SH-SY5Y (cell line): ENCODE results near the gene ANKRD12.

Source experiments
- GATA2 ChIP-seq: IDR thresholded peaks from 2 replicates; pipeline ENCODE4 v1.6.1; 2011; ENCODE audit warnings: mild to moderate bottlenecking, low read depth, low read length
- GATA3 ChIP-seq: IDR thresholded peaks from 2 replicates; pipeline ENCODE4 v1.6.1; 2011; ENCODE audit warnings: low read depth, mild to moderate bottlenecking, low read length, moderate library complexity

DNA sequence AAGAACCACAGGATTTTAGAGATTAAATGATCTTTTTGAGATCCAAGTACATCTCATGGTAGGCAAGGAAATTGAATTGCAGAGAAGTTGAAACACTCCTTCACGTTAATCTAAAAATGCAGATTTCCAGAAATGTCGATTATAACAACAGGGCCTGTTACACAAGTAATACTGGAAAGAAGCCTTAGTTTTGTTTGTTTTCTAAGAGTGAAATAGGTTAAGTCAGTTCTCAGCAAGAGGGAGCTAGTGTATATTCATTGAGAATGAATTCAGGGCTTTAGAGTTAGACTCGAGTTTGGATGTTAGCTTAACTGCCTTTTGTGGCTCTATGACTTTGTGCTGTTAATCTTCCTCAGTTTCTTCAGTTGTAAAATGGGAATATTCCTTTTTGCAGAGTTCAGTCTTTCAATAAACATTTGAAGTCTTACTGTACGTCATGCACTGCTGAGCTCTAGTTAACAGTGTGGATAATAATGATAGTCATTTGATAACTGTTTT is 33.2 kb upstream of the ANKRD12 start:
- no peak for TF ChIP-seq GATA2
- no peak for TF ChIP-seq GATA3
